ENCODE results near the gene ARHGEF18. TPM values are rescaled to one million over a fixed set of nuclear protein-coding genes. Genes with fewer than 3 reads are reported as not detected.

The ARHGEF18 gene
- polyA plus RNA-seq (2013, experiment 1 of 2): 15.2 TPM
- 16.1 TPM for polyA plus RNA-seq (2013, experiment 2 of 2)

DNA sequence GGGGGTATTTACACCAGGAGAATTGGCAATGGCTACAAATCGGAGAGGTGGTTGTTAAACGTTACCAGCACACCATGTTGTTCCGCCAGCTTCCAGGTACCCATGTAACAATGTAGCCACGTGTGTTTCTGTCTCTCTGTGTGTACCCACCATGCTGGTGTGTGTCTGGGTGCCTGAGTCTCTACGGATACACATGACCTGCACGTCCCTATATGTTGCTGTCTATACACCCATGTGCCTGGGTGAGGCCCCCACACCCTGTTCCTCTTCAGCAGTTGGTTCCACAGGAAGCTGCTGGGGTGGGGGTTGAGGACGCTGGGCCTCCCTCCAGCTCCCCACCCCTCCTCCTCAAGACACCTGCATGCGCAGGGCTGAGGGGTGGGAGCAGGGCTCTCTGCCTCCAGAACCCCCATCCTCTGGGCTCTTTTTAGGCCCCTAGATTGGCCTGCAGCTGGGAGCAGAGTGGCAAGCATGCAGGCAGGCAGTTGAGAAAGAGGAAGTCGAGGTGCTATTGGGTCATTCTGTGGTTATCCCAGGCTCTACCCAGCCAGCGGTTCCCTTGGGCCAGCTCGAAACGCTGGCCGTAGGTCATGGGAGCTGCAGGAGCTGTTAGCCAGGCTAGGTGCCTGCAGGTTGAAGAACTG lies at the start of gene ARHGEF18:
Gene ARHGEF18, plus strand, starts transcription at position 351 of the 644 bp plus-strand sequence. CDS start 13,954 bp downstream, outside the sequence.
- Histone ChIP-seq H3K4me2 (ENCODE audit: insufficient read depth, low read length, poor library complexity, severe bottlenecking) (no peak within 1 kb of the TSS), H2BK15ac (ENCODE audit: low read length) (no peak within 1 kb of the TSS), H3K4ac (ENCODE audit: low read length) (no peak within 1 kb of the TSS), H3K36me3 (replicated peaks in 1 of 2; ENCODE audit: control insufficient read depth in 2 of 2, insufficient read depth in 2 of 2, low read length in 2 of 2) (no peaks in the 10 kb centered on the region), H3K23ac (ENCODE audit: low read depth, low read length, poor library complexity) (no peak within 1 kb of the TSS), H3K27me3 (ENCODE audit: control insufficient read depth in 3 of 3, insufficient read depth in 3 of 3, low read depth in 1 of 3, low read length in 3 of 3) (no peaks in the 10 kb centered on the region), H3K18ac (ENCODE audit: low read length) (no peak within 1 kb of the TSS), H2AK5ac (ENCODE audit: low read depth, low read length) (peak within 1 kb of the TSS; percentile 70), H2BK120ac (ENCODE audit: low read depth, low read length) (no peak within 1 kb of the TSS), H2BK5ac (ENCODE audit: low read length) (no peak within 1 kb of the TSS), H4K91ac (ENCODE audit: low read depth, low read length, poor library complexity) (no peak within 1 kb of the TSS), H4K8ac (ENCODE audit: low read depth, low read length) (no peak within 1 kb of the TSS), H3K4me1 (ENCODE audit: control insufficient read depth in 2 of 2, insufficient read depth in 1 of 2, low read depth in 1 of 2, low read length in 2 of 2) (no peaks in the 10 kb centered on the region), H2AFZ (ENCODE audit: low read length) (no peak within 1 kb of the TSS), H3K9me3 (replicated peaks in 1 of 2; ENCODE audit: control insufficient read depth in 2 of 2, insufficient read depth in 1 of 2, low read depth in 1 of 2, low read length in 2 of 2) (peaks cover 6 to 9% of the 10 kb centered on the region in 2 donors), H3K4me3 (ENCODE audit: low read length in 2 of 2) (no peak within 1 kb of the TSS), H3K79me1 (ENCODE audit: low read depth, low read length) (no peaks in the 10 kb centered on the region), H3K9ac (ENCODE audit: low read depth, low read length, poor library complexity) (no peak within 1 kb of the TSS), H3K27ac (replicated peaks; ENCODE audit: low read length) (no peak within 1 kb of the TSS), H3K14ac (ENCODE audit: low read length) (peak within 1 kb of the TSS; percentile 21), H2BK12ac (ENCODE audit: low read length) (no peak within 1 kb of the TSS)
- DNase-seq (ENCODE audit: low spot score): no peak
- no CpG with 5 or more reads among the region's 13 CpGs for WGBS, 2 donors (ENCODE audit: extremely low coverage in 2 of 2, insufficient read length in 2 of 2, insufficient replicate concordance in 1 of 2)

- Histone ChIP-seq H2BK15ac (ENCODE audit: low read length) (no peak overlapping the region), H3K9ac (ENCODE audit: low read depth, low read length, poor library complexity) (no peak overlapping the region), H2BK12ac (ENCODE audit: low read length) (no peak overlapping the region), H4K8ac (ENCODE audit: low read depth, low read length) (no peak overlapping the region), H3K27ac (replicated peaks; ENCODE audit: low read length) (no peak overlapping the region), H2AK5ac (ENCODE audit: low read depth, low read length) (no peak overlapping the region), H3K4me1 (ENCODE audit: control insufficient read depth in 2 of 2, insufficient read depth in 1 of 2, low read depth in 1 of 2, low read length in 2 of 2) (no peaks in the 10 kb centered on the region), H3K14ac (ENCODE audit: low read length) (no peak overlapping the region), H3K79me1 (ENCODE audit: low read depth, low read length) (no peaks in the 10 kb centered on the region), H3K4me3 (ENCODE audit: low read length in 2 of 2) (no peak overlapping the region), H3K9me3 (replicated peaks in 1 of 2; ENCODE audit: control insufficient read depth in 2 of 2, insufficient read depth in 1 of 2, low read depth in 1 of 2, low read length in 2 of 2) (no peaks in the 10 kb centered on the region), H3K4me2 (ENCODE audit: insufficient read depth, low read length, poor library complexity, severe bottlenecking) (no peak overlapping the region), H4K91ac (ENCODE audit: low read depth, low read length, poor library complexity) (no peak overlapping the region), H3K18ac (ENCODE audit: low read length) (no peak overlapping the region), H2AFZ (ENCODE audit: low read length) (no peak overlapping the region), H3K23ac (ENCODE audit: low read depth, low read length, poor library complexity) (no peak overlapping the region), H2BK120ac (ENCODE audit: low read depth, low read length) (no peak overlapping the region), H3K36me3 (replicated peaks in 1 of 2; ENCODE audit: control insufficient read depth in 2 of 2, insufficient read depth in 2 of 2, low read length in 2 of 2) (no peaks in the 10 kb centered on the region), H3K27me3 (ENCODE audit: control insufficient read depth in 3 of 3, insufficient read depth in 3 of 3, low read depth in 1 of 3, low read length in 3 of 3) (no peaks in the 10 kb centered on the region), H2BK5ac (ENCODE audit: low read length) (no peak overlapping the region), H3K4ac (ENCODE audit: low read length) (no peak overlapping the region)
- WGBS, 2 donors (ENCODE audit: extremely low coverage in 2 of 2, insufficient read length in 2 of 2, insufficient replicate concordance in 1 of 2): no CpG with 5 or more reads among the region's 5 CpGs
- DNase-seq (ENCODE audit: low spot score): no peak
Measured at GRCh38 chr19:7301525-7301924, 47.2 kb upstream of the ARHGEF18 start.

DNA sequence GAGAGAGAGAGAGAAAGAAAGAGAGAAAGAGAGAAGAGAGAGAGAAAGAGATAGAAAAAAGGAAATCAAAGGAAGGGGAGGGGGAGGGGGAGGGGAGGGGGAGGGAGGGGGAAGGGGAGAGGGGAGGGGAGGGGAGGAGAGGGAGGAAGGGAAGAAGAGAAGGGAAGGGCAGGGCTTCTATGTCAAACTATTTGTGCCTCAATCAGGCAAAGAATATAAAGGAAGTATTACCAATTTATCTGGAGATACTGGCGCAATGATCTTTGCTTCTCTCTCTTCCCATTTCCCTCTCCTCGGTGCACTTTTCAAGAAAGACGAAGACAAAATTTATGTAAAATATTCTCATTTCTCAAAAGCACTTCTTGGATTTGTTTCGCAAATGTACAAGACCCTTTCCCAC lies 45.3 kb upstream of the ARHGEF18 start:
- Histone ChIP-seq H3K27me3 (ENCODE audit: control insufficient read depth in 3 of 3, insufficient read depth in 3 of 3, low read depth in 1 of 3, low read length in 3 of 3) (no peaks in the 10 kb centered on the region), H3K79me1 (ENCODE audit: low read depth, low read length) (no peaks in the 10 kb centered on the region), H3K9ac (ENCODE audit: low read depth, low read length, poor library complexity) (no peak overlapping the region), H2BK5ac (ENCODE audit: low read length) (no peak overlapping the region), H3K4me2 (ENCODE audit: insufficient read depth, low read length, poor library complexity, severe bottlenecking) (no peak overlapping the region), H2BK12ac (ENCODE audit: low read length) (no peak overlapping the region), H3K14ac (ENCODE audit: low read length) (no peak overlapping the region), H3K4me1 (ENCODE audit: control insufficient read depth in 2 of 2, insufficient read depth in 1 of 2, low read depth in 1 of 2, low read length in 2 of 2) (no peaks in the 10 kb centered on the region), H2BK120ac (ENCODE audit: low read depth, low read length) (no peak overlapping the region), H3K4ac (ENCODE audit: low read length) (no peak overlapping the region), H3K4me3 (ENCODE audit: low read length in 2 of 2) (no peak overlapping the region), H3K18ac (ENCODE audit: low read length) (no peak overlapping the region), H2AFZ (ENCODE audit: low read length) (no peak overlapping the region), H4K91ac (ENCODE audit: low read depth, low read length, poor library complexity) (no peak overlapping the region), H3K27ac (replicated peaks; ENCODE audit: low read length) (no peak overlapping the region), H3K36me3 (replicated peaks in 1 of 2; ENCODE audit: control insufficient read depth in 2 of 2, insufficient read depth in 2 of 2, low read length in 2 of 2) (no peaks in the 10 kb centered on the region), H2BK15ac (ENCODE audit: low read length) (no peak overlapping the region), H4K8ac (ENCODE audit: low read depth, low read length) (no peak overlapping the region), H2AK5ac (ENCODE audit: low read depth, low read length) (no peak overlapping the region), H3K23ac (ENCODE audit: low read depth, low read length, poor library complexity) (no peak overlapping the region), H3K9me3 (replicated peaks in 1 of 2; ENCODE audit: control insufficient read depth in 2 of 2, insufficient read depth in 1 of 2, low read depth in 1 of 2, low read length in 2 of 2) (no peaks in the 10 kb centered on the region)
- no CpG with 5 or more reads among the region's 4 CpGs for WGBS, 2 donors (ENCODE audit: extremely low coverage in 2 of 2, insufficient read length in 2 of 2, insufficient replicate concordance in 1 of 2)
- DNase-seq (ENCODE audit: low spot score): no peak

DNA sequence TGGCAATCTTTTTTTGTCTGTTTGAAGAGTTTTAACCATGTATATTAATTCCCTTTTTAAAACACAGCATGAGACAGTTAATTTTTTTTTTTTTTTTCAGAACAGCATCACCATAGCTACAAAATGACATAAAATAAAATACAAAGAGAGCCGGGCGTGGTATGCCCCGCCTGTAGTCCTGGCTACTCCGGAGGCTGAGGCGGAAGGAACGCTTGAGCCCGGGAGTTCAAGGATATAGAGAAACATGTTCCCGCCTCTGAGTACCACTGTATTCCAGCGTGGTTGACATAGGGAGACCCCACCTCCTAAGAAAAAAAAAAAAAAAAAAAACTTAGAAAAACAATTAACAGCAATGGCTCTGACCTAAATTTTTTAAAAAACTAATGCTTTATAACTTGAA lies 44.5 kb upstream of the ARHGEF18 start:
- no peaks in the 10 kb centered on the region for H3K9me3 ChIP-seq (replicated peaks in 1 of 2; ENCODE audit: control insufficient read depth in 2 of 2, insufficient read depth in 1 of 2, low read depth in 1 of 2, low read length in 2 of 2)

More for the DNA sequence above, 44.5 kb upstream of the ARHGEF18 start:
- Histone ChIP-seq H3K27ac (replicated peaks; ENCODE audit: low read length) (no peak overlapping the region), H3K4ac (ENCODE audit: low read length) (no peak overlapping the region), H2BK120ac (ENCODE audit: low read depth, low read length) (no peak overlapping the region), H2BK15ac (ENCODE audit: low read length) (no peak overlapping the region), H2BK5ac (ENCODE audit: low read length) (no peak overlapping the region), H3K36me3 (replicated peaks in 1 of 2; ENCODE audit: control insufficient read depth in 2 of 2, insufficient read depth in 2 of 2, low read length in 2 of 2) (no peaks in the 10 kb centered on the region), H3K9ac (ENCODE audit: low read depth, low read length, poor library complexity) (no peak overlapping the region), H3K23ac (ENCODE audit: low read depth, low read length, poor library complexity) (no peak overlapping the region), H2AFZ (ENCODE audit: low read length) (no peak overlapping the region), H3K18ac (ENCODE audit: low read length) (no peak overlapping the region), H3K14ac (ENCODE audit: low read length) (no peak overlapping the region), H3K27me3 (ENCODE audit: control insufficient read depth in 3 of 3, insufficient read depth in 3 of 3, low read depth in 1 of 3, low read length in 3 of 3) (no peaks in the 10 kb centered on the region), H2BK12ac (ENCODE audit: low read length) (no peak overlapping the region), H3K4me2 (ENCODE audit: insufficient read depth, low read length, poor library complexity, severe bottlenecking) (no peak overlapping the region), H4K91ac (ENCODE audit: low read depth, low read length, poor library complexity) (no peak overlapping the region), H4K8ac (ENCODE audit: low read depth, low read length) (no peak overlapping the region), H3K4me3 (ENCODE audit: low read length in 2 of 2) (no peak overlapping the region), H2AK5ac (ENCODE audit: low read depth, low read length) (no peak overlapping the region), H3K4me1 (ENCODE audit: control insufficient read depth in 2 of 2, insufficient read depth in 1 of 2, low read depth in 1 of 2, low read length in 2 of 2) (no peaks in the 10 kb centered on the region), H3K79me1 (ENCODE audit: low read depth, low read length) (no peaks in the 10 kb centered on the region)
- no CpG with 5 or more reads among the region's 9 CpGs for WGBS, 2 donors (ENCODE audit: extremely low coverage in 2 of 2, insufficient read length in 2 of 2, insufficient replicate concordance in 1 of 2)
- DNase-seq (ENCODE audit: low spot score): no peak

All from neuronal stem cell (in vitro differentiated cells).